Testis (tissue), 2 donors: ENCODE measurements around the gene CIBAR2.

Experiments used
- CTCF ChIP-seq, 3 experiments: fragments of 450-650 bp in 2 of 3; fragments of 200-600 bp in 1 of 3; sonication (generic) in 1 of 3; IDR thresholded peaks; one replicate each; pipeline ENCODE4 v1.5.1; 2016 to 2019; ENCODE audit warnings: antibody characterized with exemption in 3 of 3, mild to moderate bottlenecking in 2 of 3, moderate library complexity in 1 of 3
- POLR2A ChIP-seq: fragments of 450-650 bp; IDR thresholded peaks from one replicate; pipeline ENCODE4 v1.6.1; 2017; ENCODE audit warnings: antibody characterized with exemption, mild to moderate bottlenecking, moderate library complexity

DNA sequence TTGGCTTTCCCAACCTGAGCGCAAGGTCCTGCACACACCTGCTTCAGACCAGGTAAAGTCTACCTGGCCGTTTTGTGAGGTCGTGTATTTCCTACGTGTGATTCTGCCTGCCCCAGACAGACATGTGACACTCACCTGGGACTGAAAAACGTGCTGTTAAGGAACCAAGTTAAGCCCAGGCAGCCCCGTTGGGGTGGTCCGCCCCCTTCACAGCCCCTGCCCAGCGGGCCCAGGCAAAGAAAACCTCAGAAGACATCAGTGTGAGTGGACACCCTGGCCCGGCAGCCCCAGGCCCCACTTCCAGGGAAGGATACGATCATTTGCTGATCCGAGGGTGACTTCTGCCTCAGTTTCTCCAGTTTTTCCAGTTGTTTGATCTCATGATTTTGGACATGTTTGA is 4.7 kb downstream of the CIBAR2 start:
- TF ChIP-seq CTCF (IDR thresholded peaks at IDR 0.05), result no peak
- no peak for TF ChIP-seq POLR2A
